CD14-positive monocyte (primary cell): Measurements from ENCODE around the gene BROX. TPM values are rescaled to one million over a fixed set of nuclear protein-coding genes. Genes with fewer than 3 reads are reported as not detected.

Experiments
- DNase-seq, 3 donors: peaks; one replicate each; pipeline ENCODE4 v3.0.0-alpha.2; 2011 to 2022
- H2AFZ ChIP-seq: 2 replicates; pipeline ENCODE4 v1.6.0; 2012; ENCODE audit warnings: mild to moderate bottlenecking, low read depth, low read length, inconsistent platforms; ENCODE audit not compliant: insufficient read depth, poor library complexity, severe bottlenecking
- H3K27ac ChIP-seq, 2 donors: 1 replicate in 1 of 2; 2 replicates in 1 of 2; pipeline ENCODE4 v1.5.1; 2012 to 2013; ENCODE audit warnings: low read length in 2 of 2, control low read depth in 1 of 2, inconsistent platforms in 1 of 2, low read depth in 1 of 2, mild to moderate bottlenecking in 1 of 2
- H3K27me3 ChIP-seq, 2 donors: one replicate each; pipeline versions ENCODE4 v1.6.0 to v1.6.1; 2011 to 2013; ENCODE audit warnings: low read length in 2 of 2; ENCODE audit not compliant: control insufficient read depth in 2 of 2, insufficient read depth in 2 of 2
- H3K36me3 ChIP-seq, 2 donors: replicated peaks in 1 of 2; 1 replicate in 1 of 2; 2 replicates in 1 of 2; pipeline versions ENCODE4 v1.5.1 to v1.6.1; 2012 to 2013; ENCODE audit warnings: low read length in 2 of 2, control low read depth in 1 of 2, inconsistent platforms in 1 of 2, mild to moderate bottlenecking in 1 of 2; ENCODE audit not compliant: insufficient read depth in 2 of 2, control insufficient read depth in 1 of 2
- H3K4me1 ChIP-seq, 2 donors: 1 replicate in 1 of 2; 2 replicates in 1 of 2; pipeline versions ENCODE4 v1.5.1 to v1.6.1; 2012 to 2013; ENCODE audit warnings: low read length in 2 of 2, control low read depth in 1 of 2, inconsistent platforms in 1 of 2, mild to moderate bottlenecking in 1 of 2, moderate library complexity in 1 of 2; ENCODE audit not compliant: insufficient read depth in 2 of 2, control insufficient read depth in 1 of 2
- H3K4me2 ChIP-seq: replicated peaks from 2 replicates; pipeline ENCODE3; 2012; ENCODE audit warnings: low read length, moderate library complexity, mild to moderate bottlenecking; ENCODE audit not compliant: poor library complexity, severe bottlenecking; ENCODE audit errors: extremely low read depth
- H3K4me3 ChIP-seq, 3 experiments: fragments of 200-600 bp in 1 of 3; sonication (generic) in 1 of 3; replicated peaks in 1 of 3; 1 replicate in 2 of 3; 2 replicates in 1 of 3; pipeline ENCODE4 v1.5.1; 2011 to 2013; ENCODE audit warnings: low read length in 3 of 3, mild to moderate bottlenecking in 3 of 3, control low read depth in 2 of 3, low read depth in 2 of 3, inconsistent platforms in 1 of 3, moderate library complexity in 1 of 3
- H3K79me2 ChIP-seq: 2 replicates; pipeline ENCODE4 v1.6.0; 2012; ENCODE audit warnings: mild to moderate bottlenecking, control low read depth, inconsistent platforms, low read length, moderate library complexity; ENCODE audit not compliant: insufficient read depth
- H3K9ac ChIP-seq: 2 replicates; pipeline ENCODE4 v1.6.0; 2017; ENCODE audit warnings: low read length, mild to moderate bottlenecking; ENCODE audit not compliant: insufficient read depth, poor library complexity, severe bottlenecking
- H3K9me3 ChIP-seq, 2 donors: replicated peaks in 1 of 2; 1 replicate in 1 of 2; 2 replicates in 1 of 2; pipeline versions ENCODE4 v1.5.1 to v1.6.1; 2012 to 2013; ENCODE audit warnings: low read length in 2 of 2, control low read depth in 1 of 2; ENCODE audit not compliant: control insufficient read depth in 1 of 2, insufficient read depth in 1 of 2
- H4K20me1 ChIP-seq: 2 replicates; pipeline ENCODE4 v1.6.0; 2012; ENCODE audit warnings: mild to moderate bottlenecking, low read length, control low read depth, moderate library complexity; ENCODE audit not compliant: insufficient read depth
- H3K27ac Mint-ChIP-seq, 7 donors: one replicate each; pipeline ENCODE4 v1.8.0; 2020; ENCODE audit warnings: mild to moderate bottlenecking in 7 of 7, mixed read lengths in 7 of 7, moderate library complexity in 6 of 7, inconsistent platforms in 2 of 7
- H3K27me3 Mint-ChIP-seq, 3 donors: one replicate each; pipeline ENCODE4 v1.8.0; 2021 to 2022; ENCODE audit warnings: low read depth in 3 of 3, mild to moderate bottlenecking in 3 of 3, mixed read lengths in 3 of 3, moderate library complexity in 3 of 3, inconsistent platforms in 1 of 3
- H3K36me3 Mint-ChIP-seq, 2 donors: one replicate each; pipeline ENCODE4 v1.8.0; 2020; ENCODE audit warnings: mixed read lengths in 2 of 2, inconsistent platforms in 1 of 2, mild to moderate bottlenecking in 1 of 2
- H3K4me1 Mint-ChIP-seq: one replicate; pipeline ENCODE4 v1.8.0; 2020; ENCODE audit warnings: mild to moderate bottlenecking, mixed read lengths
- H3K4me3 Mint-ChIP-seq, 2 donors: one replicate each; pipeline ENCODE4 v1.8.0; 2020; ENCODE audit warnings: mild to moderate bottlenecking in 2 of 2, mixed read lengths in 2 of 2, moderate library complexity in 1 of 2
- H3K9me3 Mint-ChIP-seq, 7 donors: one replicate each; pipeline ENCODE4 v1.8.0; 2020 to 2022; ENCODE audit warnings: mixed read lengths in 7 of 7, mild to moderate bottlenecking in 6 of 7, moderate library complexity in 6 of 7, inconsistent platforms in 2 of 7
- WGBS: methylation state at CpG from one replicate; pipeline ENCODE4 v1.1.5; 2013; ENCODE audit warnings: missing lambda C conversion rate; ENCODE audit not compliant: insufficient coverage; 5-methylcytosine and 5-hydroxymethylcytosine counted together
- intact Hi-C, 2 donors: fragments of 100-400 bp; cut with micrococcal nuclease; formaldehyde crosslinking; loops; one replicate each; pipeline versions ENCODE4 v1.15.0 to v1.15.1; 2023
- polyA plus RNA-seq, 3 donors: library from polyadenylated mRNA; depleted of rRNA in 1 of 3; unstranded in 2 of 3; stranded (reverse) in 1 of 3; fragments of 300-500 nt in 2 of 3; fragments of >200 nt in 1 of 3; fragmentation: Illumina TruSeq in 2 of 3; gene quantifications; 1 replicate in 2 of 3; 2 replicates in 1 of 3; pipeline ENCODE4 v1.2.3, GENCODE V29; 2012 to 2021
- TF ChIP-seq, protein P1 (sequence below): fragments of 200-600 bp; IDR thresholded peaks from one replicate; pipeline ENCODE4 v1.8.0; 2022; ENCODE audit warnings: antibody characterized with exemption, mild to moderate bottlenecking

The BROX gene
- polyA plus RNA-seq, 3 donors: 9.0 to 35.4 (median 26.2) TPM

DNA sequence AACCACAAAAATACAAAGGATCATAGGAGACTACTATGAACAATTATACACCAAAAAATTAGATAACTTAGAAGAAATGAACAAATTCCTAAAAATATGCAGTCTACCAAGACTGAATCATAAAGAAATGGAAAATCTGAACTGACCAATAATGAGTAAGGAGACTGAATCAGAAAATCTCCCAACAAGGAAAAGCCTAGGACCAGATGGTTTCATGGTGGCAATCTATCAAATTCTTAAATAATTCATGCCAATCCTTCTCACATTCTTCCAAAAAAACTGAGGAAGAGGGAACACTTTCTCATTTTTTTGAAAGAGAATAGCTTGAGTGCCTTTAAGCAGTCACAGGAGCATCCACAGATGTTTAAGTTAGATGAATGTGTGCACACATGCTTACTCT, 70.7 kb downstream of the BROX start:
- no peaks in the 10 kb centered on the region for H3K36me3 ChIP-seq
- no peak overlapping the region for H3K4me3 ChIP-seq
- peaks cover 0 to 12% (median 4%) of the 10 kb centered on the region in 7 donors for H3K9me3 Mint-ChIP-seq
- no peaks in the 10 kb centered on the region for H3K36me3 Mint-ChIP-seq
- no peak overlapping the region for H3K4me2 ChIP-seq
- H3K4me3 Mint-ChIP-seq: no peak overlapping the region
- TF ChIP-seq, protein P1, sequence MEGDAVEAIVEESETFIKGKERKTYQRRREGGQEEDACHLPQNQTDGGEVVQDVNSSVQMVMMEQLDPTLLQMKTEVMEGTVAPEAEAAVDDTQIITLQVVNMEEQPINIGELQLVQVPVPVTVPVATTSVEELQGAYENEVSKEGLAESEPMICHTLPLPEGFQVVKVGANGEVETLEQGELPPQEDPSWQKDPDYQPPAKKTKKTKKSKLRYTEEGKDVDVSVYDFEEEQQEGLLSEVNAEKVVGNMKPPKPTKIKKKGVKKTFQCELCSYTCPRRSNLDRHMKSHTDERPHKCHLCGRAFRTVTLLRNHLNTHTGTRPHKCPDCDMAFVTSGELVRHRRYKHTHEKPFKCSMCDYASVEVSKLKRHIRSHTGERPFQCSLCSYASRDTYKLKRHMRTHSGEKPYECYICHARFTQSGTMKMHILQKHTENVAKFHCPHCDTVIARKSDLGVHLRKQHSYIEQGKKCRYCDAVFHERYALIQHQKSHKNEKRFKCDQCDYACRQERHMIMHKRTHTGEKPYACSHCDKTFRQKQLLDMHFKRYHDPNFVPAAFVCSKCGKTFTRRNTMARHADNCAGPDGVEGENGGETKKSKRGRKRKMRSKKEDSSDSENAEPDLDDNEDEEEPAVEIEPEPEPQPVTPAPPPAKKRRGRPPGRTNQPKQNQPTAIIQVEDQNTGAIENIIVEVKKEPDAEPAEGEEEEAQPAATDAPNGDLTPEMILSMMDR: no peak
- H3K9me3 ChIP-seq: no peaks in the 10 kb centered on the region
- intact Hi-C loops: no loop called here
- H3K27ac ChIP-seq: no peak overlapping the region
- no peak overlapping the region for H3K27ac Mint-ChIP-seq
- no peaks in the 10 kb centered on the region for H3K4me1 ChIP-seq
- H3K9ac ChIP-seq: no peak overlapping the region
- DNase-seq: no peak
- peaks cover 2 to 7% (median 5%) of the 10 kb centered on the region in 3 donors for H3K27me3 Mint-ChIP-seq
- no peak overlapping the region for H2AFZ ChIP-seq
- peaks cover 13% of the 10 kb centered on the region for H3K4me1 Mint-ChIP-seq
- H3K79me2 ChIP-seq: no peaks in the 10 kb centered on the region
- H4K20me1 ChIP-seq: no peaks in the 10 kb centered on the region
- no peaks in the 10 kb centered on the region for H3K27me3 ChIP-seq

GRCh38 chr1:222784371-222784770, 72.0 kb downstream of the BROX start:
- TF ChIP-seq, protein P1: no peak
- Histone ChIP-seq H3K4me1 (no peaks in the 10 kb centered on the region), H3K9ac (no peak overlapping the region), H3K36me3 (no peaks in the 10 kb centered on the region), H3K79me2 (no peaks in the 10 kb centered on the region), H3K27me3 (no peaks in the 10 kb centered on the region), H3K4me3 (no peak overlapping the region), H3K9me3 (no peaks in the 10 kb centered on the region), H3K27ac (no peak overlapping the region), H3K4me2 (no peak overlapping the region), H2AFZ (no peak overlapping the region), H4K20me1 (no peaks in the 10 kb centered on the region)
- no peak for DNase-seq
- Mint-ChIP-seq H3K36me3 (no peaks in the 10 kb centered on the region), H3K27me3 (peaks cover 2 to 7% (median 5%) of the 10 kb centered on the region in 3 donors), H3K9me3 (peaks cover 0 to 12% (median 4%) of the 10 kb centered on the region in 7 donors), H3K27ac (no peak overlapping the region), H3K4me3 (no peak overlapping the region), H3K4me1 (peaks cover 13% of the 10 kb centered on the region)
- WGBS: 89% methylated on average over 1 of the region's 3 CpGs
- intact Hi-C loops: no loop called here

Other genes with a start within 250 kb of the BROX start
- gene HHIPL2, start 164.5 kb upstream of the BROX start, polyA plus RNA-seq: under 1 TPM in 1 of 3 donors, not detected in 2; 0.08 TPM
- 1 to 10 TPM; 1.3 to 5.1 (median 2.5) TPM for gene TAF1A, start 122.6 kb upstream of the BROX start, polyA plus RNA-seq
- gene MIA3, start 94.5 kb upstream of the BROX start, polyA plus RNA-seq: 10 to 100 TPM; 19.8 to 37.1 (median 36.6) TPM
- gene AIDA, start 73 bp upstream of the BROX start, polyA plus RNA-seq: 10 to 100 TPM in 2 of 3 donors, 1 to 10 TPM in 1; 10.0 to 11.7 (median 11.7) TPM
- not detected for gene FAM177B, start 24.6 kb downstream of the BROX start, polyA plus RNA-seq
- gene DISP1, start 102.5 kb downstream of the BROX start, polyA plus RNA-seq: 1 to 10 TPM in 1 of 3 donors, under 1 TPM in 2; 0.34 to 2.1 (median 0.61) TPM